NCI-H1694 treated with DMSO at 0.1 percent for 48 hours (cell line): ENCODE results near the gene GID4.
"Not testable (repeated sequence)": the region's sequence is repeated elsewhere in the genome, so short reads cannot be mapped to it uniquely, and the experiment has no call there.

ENCODE experiments used
- DNase-seq: peaks from one replicate; lab custom pipeline; 2025; lab: John Stamatoyannopoulos, UW

The GID4 gene

GRCh38 chr17:18038861-18039534 is at the start of gene GID4, which contains the start of gene ATPAF2:
TSS of gene GID4 (plus strand) at chr17:18039408. CDS start at chr17:18039465, 57 bp downstream.
TSS of gene ATPAF2 (minus strand) at chr17:18039168. CDS start at chr17:18039013, 155 bp downstream.
- DNase-seq, result peak; percentile 97

GRCh38 chr17:17989618-17990017 is 49.6 kb upstream of the GID4 start:
- DNase-seq, result no peak

GRCh38 chr17:17990282-17990681 is 48.9 kb upstream of the GID4 start:
- no peak for DNase-seq

GRCh38 chr17:17993366-17993765 is 45.8 kb upstream of the GID4 start:
- no peak for DNase-seq

GRCh38 chr17:17993852-17994251 is 45.4 kb upstream of the GID4 start:
- DNase-seq, result no peak

GRCh38 chr17:17994271-17995069 is 44.7 kb upstream of the GID4 start:
- DNase-seq, result peak; percentile 80

GRCh38 chr17:17995887-17996286 is 43.3 kb upstream of the GID4 start:
- DNase-seq, result not testable (repeated sequence)

- no peak for DNase-seq
Measured at GRCh38 chr17:17998934-17999333, 40.3 kb upstream of the GID4 start.

GRCh38 chr17:17999364-18000029 is 39.7 kb upstream of the GID4 start:
- peak; percentile 46 for DNase-seq

- DNase-seq, result no peak
Measured at GRCh38 chr17:18000030-18000408, 39.2 kb upstream of the GID4 start.

- DNase-seq, result peak; percentile 56
Measured at GRCh38 chr17:18002171-18002570, 37.0 kb upstream of the GID4 start.

- peak; percentile 68 for DNase-seq
Measured at GRCh38 chr17:18004345-18004744, 34.9 kb upstream of the GID4 start.

- DNase-seq, result peak; percentile 49
Measured at GRCh38 chr17:18004884-18005305, 34.3 kb upstream of the GID4 start.

GRCh38 chr17:18005496-18005895 is 33.7 kb upstream of the GID4 start:
- no peak for DNase-seq

GRCh38 chr17:18006495-18007239 is 32.5 kb upstream of the GID4 start:
- DNase-seq, result no peak

- no peak for DNase-seq
Measured at GRCh38 chr17:18008496-18009268, 30.5 kb upstream of the GID4 start.

- DNase-seq, result no peak
Measured at GRCh38 chr17:18009609-18010420, 29.4 kb upstream of the GID4 start.

- DNase-seq, result no peak
Measured at GRCh38 chr17:18011286-18011685, 27.9 kb upstream of the GID4 start.

GRCh38 chr17:18014006-18014405 is 25.2 kb upstream of the GID4 start:
- DNase-seq, result no peak

GRCh38 chr17:18015593-18015992 is 23.6 kb upstream of the GID4 start:
- DNase-seq, result peak; percentile 99
